ENCODE measurements around the gene NDST3.

DNA sequence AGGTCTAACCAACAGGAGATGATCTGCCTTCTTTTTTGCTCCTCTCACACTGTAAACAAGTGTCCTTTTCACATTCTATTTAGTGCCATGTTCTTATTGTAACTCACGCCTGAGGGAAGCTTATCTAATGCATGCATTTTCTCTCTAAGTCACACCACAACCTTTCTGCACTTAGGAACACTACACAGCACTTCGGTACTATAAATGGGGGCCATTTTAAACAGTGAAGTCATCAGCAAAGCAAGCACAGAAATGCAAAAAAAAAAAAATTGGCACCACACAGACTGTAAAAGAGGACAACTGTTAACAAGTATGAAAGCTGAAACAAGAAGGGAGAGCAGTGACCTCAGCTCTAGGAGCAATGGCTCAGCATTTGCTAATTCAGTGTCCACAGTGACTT is 273.4 kb downstream of the NDST3 start:
- TF ChIP-seq, protein P1, sequence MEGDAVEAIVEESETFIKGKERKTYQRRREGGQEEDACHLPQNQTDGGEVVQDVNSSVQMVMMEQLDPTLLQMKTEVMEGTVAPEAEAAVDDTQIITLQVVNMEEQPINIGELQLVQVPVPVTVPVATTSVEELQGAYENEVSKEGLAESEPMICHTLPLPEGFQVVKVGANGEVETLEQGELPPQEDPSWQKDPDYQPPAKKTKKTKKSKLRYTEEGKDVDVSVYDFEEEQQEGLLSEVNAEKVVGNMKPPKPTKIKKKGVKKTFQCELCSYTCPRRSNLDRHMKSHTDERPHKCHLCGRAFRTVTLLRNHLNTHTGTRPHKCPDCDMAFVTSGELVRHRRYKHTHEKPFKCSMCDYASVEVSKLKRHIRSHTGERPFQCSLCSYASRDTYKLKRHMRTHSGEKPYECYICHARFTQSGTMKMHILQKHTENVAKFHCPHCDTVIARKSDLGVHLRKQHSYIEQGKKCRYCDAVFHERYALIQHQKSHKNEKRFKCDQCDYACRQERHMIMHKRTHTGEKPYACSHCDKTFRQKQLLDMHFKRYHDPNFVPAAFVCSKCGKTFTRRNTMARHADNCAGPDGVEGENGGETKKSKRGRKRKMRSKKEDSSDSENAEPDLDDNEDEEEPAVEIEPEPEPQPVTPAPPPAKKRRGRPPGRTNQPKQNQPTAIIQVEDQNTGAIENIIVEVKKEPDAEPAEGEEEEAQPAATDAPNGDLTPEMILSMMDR (IDR thresholded peaks at IDR 0.05; ENCODE audit: borderline replicate concordance, extremely low read depth, low read length, poor library complexity, severe bottlenecking) = no peak
- no peak for TF ChIP-seq EZH2 (IDR thresholded peaks at IDR 0.05; ENCODE audit: borderline replicate concordance, low read depth, low read length, severe bottlenecking)

All from DND-41 (cell line).